GM19397 (cell line): ENCODE measurements around the gene KRT79.
"Not testable (repeated sequence)": the region's sequence is repeated elsewhere in the genome, so short reads cannot be mapped to it uniquely, and the experiment has no call there.

ENCODE experiments used
- ATAC-seq: cut with Tn5 transposase; IDR thresholded peaks from one replicate; pipeline ENCODE4 v1.9.1; 2021; ENCODE audit warnings: mild to moderate bottlenecking, moderate library complexity; ENCODE audit not compliant: unreplicated experiment

KRT79 gene

DNA sequence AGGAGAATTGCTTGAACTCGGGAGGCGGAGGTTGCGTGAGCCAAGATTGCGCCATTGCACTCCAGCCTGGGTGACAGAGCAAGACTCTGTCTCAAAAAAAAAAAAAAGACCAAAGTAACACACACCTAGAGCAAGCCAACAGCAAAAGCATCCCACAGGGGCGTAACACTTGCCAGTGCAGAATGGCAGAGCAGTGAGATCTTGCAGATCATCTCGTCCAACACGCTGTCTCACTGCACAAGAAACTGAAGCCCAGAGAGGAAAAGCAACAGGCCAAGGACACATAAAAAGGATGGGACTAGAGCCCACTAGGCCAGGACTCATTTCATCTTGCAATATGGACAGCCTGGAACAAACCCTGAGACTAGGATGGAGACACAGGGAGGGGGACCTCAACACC lies 27.4 kb upstream of the KRT79 start:
- ATAC-seq: no peak

DNA sequence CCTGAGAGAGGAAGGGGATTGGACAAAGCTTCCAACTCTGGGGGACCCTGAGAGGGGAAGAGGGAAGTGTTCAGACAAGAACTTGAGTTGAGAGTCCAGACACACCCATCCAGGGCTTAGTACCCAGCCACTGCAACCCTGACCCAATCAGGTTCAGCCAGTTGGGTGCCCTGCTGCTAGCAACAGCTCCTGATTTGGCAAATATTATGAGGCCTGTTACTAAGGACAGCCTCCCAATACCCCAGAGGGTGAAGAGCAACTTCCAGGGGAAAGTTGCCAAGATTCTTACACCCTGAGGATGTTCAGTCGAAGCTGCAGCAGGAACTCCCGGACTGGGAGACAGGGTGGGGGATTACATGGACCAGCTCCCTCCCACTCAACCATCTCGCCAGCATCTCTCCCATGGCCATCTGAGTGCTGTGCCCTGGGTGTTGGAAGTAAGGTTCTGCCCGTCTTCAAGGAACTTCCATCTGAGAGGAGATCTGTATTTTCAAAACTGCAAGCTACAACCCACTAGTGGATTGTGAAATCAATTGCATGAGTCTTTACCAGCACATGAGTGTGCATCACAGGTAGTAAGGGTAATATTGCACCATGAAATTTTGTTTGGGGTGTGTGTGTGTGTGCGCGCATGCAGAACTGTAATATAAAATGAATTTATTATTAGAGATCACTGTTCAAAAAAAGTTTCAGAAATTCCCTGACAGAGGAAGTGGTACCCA lies 26.2 kb upstream of the KRT79 start:
- ATAC-seq: no peak

DNA sequence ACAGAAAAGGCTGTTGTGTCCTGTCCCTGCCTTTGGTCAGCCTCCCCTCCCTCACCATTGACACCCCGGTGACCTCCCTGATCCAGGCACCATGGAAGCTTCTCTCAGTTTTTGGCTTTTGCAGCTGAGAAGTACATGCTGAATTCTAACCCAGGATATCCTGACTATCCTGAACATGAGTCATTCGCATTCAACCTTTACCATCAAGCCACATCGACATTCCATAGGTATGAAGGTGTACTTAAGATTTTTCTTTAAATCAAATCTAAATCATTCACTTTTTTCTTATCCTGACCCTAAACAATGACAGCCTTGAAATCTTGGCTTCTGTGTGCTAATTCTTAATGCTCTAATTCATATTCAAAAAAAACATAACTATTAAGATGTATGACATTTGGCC lies 23.4 kb upstream of the KRT79 start:
- ATAC-seq: no peak

DNA sequence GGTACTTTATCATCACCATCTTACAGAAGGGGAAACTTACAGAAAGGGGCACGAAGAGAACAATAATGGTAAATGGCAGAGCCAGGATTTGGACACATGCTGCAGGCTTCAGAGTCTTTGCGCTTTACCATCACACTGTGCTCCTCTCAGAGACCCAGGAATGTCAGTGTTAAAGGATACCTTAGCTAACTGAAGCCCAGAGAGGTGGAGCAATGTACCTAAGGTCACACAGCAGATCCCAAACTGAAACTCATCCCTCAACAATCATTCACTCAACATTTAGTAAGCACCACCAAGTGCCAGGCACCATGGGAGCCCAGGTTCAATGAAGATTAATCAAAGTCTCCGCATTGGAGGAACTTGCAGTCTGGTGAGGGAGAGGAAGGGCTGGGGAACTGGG lies 22.7 kb upstream of the KRT79 start:
- no peak for ATAC-seq

DNA sequence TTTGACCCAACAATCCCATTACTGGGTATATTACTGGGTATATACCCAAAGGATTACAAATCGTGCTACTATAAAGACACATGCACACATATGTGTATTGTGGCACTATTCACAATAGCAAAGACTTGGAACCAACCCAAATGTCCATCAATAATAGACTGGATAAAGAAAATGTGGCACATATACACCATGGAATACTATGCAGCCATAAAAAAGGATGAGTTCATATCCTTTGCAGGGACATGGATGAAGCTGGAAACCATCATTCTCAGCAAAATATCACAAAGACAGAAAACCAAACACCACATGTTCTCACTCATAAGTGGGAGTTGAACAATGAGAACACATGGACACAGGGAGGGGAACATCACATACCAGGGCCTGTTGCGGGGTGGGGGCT lies 22.0 kb upstream of the KRT79 start:
- not testable (repeated sequence) for ATAC-seq

DNA sequence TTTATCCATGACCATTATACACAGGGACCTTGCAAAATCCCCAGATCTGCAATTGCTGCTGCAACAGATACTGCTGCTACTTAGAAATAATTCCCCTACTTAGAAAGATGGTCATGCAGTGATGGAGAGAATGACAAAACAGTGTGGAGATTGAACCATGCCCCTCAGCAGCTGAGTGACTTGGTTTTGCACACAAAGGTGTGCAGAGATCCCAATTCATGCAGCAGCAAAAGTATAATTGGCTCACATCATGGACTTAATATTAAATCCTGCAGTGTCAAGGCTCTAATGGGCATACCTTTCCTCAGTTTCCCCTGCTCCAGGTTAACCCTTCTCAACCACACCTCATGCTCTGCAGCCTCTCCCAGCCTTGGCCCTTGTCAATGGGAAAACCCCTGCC lies 17.7 kb upstream of the KRT79 start:
- ATAC-seq: no peak

DNA sequence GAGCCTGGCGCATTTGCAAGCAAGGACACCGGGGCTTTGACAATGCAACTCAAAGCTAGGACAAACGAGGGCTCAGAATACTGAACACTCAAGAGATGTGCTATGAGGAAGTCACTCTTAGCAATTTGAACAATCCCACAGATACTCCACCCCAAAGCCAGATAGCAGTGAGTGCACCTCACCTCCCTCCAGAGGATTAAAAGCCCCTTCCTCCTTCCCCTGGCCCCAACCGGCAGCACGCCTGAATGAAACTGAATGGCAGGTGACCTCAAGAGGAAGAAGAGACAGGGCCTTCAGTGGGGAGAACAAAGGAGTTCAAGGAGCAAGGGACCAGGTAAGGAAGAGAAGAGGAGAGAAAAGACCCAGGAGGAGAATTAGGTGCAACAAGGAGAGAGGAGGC lies 16.6 kb upstream of the KRT79 start:
- ATAC-seq: no peak

DNA sequence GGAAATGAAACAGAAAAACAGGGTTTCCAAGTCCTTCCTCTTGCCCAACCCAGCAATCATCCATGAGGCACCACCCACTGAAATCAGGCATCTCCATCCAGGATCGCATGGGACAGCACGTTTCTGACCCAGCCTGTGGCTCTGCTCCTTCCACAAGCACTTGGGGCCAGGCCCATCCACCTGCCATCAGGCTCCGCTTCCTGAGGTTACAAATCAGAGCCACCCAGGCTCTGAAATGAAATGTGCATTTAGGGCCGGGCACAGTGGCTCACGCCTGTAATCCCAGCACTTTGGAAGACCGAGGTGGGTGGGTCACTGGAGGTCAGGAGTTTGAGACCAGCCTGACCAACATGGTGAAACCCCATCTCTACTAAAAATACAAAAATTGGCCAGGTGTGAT lies 15.4 kb upstream of the KRT79 start:
- no peak for ATAC-seq

DNA sequence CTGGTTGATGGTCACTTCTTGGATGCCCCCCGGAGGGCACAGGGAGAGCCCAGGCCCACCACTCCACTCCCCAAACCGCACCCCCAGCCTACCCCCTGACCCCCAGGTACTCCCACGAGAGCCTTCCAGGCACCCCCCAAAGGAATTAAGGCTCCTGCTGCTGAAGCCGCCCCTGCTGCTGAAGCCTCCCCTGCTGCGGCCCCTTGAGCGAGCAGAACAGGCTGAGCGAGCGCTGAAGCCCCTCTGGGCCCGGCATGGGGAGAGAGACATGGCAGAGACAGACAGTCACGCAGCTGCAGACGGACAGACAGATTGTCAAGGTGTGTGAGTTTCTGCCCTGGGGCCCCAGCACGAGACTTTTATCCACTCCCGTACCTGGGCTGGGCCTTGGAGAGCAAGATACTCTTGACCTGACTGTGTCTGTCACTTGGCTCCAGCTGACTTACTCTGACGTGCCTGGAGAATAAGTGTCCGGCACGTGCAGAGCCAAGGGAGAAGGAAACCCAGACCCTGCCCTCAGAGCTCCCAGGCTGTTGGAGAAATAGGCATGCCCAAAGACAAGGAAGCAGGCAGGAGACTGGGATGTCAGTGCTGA lies 14.6 kb upstream of the KRT79 start, which contains the start of gene KRT78:
TSS of gene KRT78 (minus strand) at position 334 of the 595 bp plus-strand sequence. CDS start at position 270, 64 bp downstream.
- no peak for ATAC-seq

DNA sequence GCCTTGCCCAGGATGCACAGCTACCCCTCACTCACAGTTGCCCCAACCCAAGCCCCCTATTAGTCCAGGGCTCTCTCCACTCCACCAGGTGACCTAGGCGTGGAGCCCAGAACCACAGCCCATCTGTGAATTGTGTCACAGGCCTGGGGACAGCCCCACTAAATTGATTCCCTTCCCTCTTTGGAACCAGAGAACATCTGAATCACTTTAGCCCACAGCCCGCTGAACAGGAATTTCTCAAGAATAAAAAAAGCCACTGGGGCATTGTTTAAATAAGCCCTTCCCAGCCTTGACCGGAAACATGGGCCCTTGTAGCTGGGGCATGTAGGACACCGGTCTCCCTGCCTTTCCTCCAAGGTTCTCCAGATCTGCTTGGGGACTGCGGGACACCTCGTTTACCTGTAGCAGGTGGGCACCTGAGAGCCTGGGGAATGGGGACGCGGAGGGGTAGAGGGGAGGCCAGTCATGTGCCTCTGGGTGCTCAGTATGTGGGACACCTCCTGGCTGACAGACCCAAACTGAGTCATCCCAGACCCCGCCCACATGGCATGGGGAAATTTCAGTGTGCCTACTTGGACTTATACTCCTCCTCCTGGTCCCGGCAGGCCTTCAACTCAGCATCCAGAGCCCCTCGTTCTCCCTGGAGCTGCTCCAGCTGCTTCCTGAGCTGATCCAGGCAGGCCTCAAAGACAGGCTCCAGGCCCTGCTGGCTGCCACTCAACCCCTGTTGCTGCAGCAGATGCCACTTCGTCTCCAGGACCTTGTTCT lies 13.4 kb upstream of the KRT79 start:
- no peak for ATAC-seq

DNA sequence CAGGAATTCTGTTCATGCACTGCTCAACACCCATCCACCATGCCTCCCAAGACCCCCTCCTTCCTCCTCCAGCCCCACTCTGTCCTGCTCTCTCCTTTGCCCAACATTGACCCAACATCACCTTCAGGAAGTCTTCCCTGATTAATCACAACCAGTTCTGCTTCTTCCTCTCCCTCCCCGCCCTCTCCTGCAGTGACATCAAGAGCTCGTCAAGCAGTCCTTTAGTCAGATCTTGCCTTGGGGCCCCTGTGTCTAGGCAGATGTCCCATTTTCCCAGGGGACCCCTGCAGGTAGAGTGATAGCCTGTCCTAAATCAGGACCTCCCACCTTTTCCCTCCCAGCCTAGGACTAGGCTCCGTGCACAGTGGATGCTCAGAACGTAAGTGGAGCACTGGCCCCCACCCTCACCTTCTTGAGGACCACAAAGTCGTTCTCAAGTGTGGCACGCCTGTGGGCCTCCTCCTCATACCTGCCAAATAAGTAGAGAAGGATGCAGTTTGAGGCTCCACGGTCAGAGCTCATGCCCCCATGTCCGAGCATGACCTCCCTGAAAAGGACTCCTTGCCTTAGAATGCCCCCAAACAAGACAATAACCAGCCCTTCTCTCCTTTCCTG lies 12.4 kb upstream of the KRT79 start:
- ATAC-seq: no peak

DNA sequence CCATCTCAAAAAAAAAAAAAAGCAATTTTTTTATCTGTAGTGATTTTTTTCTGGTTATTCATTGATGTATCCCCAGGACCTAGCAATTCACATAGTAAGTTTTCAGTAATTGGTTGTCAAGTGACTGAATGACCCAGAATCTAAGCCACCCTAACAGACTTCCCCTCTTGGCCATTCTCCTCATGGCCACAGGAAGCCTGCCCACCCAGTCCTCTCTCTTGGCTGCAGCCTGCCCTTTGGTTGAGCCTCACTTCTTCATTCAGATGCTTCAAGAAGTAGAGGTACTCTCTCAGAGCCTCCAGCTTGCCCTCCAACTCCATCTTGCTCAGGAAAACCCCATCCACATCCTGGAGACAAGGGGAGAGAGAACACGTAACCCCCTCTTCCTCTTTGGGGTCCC lies 11.8 kb upstream of the KRT79 start:
- no peak for ATAC-seq

DNA sequence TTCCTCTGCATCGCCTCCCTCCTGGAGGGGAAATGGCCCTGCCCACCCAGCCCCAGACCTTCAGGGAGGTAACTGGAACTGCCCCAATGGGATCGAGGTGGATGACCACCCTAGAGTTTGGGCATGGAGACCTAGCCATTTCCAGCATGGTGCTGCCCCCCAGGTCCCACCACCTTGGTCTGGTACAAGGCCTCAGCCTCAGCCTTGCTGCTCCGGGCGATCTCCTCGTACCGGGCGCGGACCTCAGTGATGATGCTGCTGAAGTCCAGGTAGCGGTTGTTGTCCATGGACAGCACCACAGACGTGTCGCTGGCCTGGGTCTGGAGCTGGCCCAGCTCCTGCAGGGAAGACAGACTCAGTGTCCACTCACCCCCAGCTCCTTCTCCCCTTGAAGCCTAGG lies 10.3 kb upstream of the KRT79 start:
- no peak for ATAC-seq

DNA sequence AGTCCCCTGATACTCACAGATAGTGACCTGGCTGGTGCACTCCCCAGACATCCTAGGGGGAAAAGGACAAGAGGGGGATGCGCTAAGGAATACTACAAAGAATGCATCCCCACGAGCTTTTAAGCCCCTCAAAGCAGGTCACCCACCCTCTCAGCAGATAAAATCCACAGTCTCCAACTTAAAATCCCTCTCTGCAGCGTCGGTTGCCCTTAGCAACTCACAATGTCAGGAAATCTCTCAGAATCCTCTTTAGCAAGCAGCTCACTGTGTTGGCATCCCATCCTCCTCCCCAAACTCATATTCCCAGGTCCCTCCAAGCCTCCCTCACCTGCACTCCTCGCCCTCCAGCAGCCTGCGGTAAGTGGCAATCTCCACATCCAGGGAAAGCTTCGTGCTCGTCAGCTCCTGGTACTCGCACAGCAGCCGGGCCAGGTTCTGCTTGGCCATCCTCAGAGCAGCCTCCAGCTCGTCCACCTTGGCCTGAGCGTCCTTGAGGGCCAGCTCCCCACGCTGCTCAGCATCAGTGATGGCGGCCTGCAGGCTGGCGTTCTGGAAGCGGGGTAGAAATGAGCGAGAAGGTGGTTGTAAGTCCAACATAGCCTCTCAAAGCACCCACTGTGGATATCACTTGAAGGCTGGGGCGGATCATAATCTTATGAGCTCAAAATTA lies 5.5 kb upstream of the KRT79 start:
- no peak for ATAC-seq

DNA sequence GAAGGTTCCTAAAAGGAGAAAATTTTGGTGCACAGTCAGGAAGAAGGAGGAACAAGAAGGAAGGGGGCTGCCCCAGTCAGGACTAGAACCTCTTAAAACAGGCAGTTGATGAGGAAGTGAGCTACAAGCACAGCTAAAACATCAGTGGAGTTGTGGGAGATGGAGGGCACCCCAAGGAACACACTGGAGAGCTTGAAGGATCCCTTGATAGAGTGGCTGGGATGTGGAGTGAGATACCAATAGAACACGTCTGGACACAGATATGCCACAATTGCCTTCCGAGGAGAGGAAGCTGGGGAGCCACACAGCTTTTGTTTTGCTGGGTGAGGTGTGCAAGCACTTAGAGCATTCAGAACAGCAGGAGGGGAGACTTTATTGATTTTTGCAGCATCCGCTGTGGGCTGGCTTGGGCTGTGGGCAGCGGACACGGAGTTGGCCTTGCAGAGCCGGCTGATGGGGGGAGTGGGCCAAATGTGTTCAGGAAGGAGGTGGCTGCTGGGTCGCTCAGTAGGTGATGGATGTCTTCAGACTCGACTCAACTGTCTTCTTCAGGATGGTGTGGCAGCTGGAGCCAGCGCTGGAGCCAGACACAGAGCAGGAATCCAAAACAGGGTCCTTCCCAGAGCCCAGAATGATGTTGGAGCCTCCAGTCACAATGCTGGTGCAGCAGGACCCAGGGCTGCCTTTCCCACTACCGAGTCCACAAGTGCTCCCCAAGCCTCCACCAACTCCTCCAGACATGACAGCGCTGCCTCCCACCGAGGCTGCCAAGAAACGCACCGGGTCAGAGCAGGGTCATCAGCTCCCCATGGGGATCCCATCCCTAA lies 4.7 kb upstream of the KRT79 start:
- ATAC-seq: no peak

DNA sequence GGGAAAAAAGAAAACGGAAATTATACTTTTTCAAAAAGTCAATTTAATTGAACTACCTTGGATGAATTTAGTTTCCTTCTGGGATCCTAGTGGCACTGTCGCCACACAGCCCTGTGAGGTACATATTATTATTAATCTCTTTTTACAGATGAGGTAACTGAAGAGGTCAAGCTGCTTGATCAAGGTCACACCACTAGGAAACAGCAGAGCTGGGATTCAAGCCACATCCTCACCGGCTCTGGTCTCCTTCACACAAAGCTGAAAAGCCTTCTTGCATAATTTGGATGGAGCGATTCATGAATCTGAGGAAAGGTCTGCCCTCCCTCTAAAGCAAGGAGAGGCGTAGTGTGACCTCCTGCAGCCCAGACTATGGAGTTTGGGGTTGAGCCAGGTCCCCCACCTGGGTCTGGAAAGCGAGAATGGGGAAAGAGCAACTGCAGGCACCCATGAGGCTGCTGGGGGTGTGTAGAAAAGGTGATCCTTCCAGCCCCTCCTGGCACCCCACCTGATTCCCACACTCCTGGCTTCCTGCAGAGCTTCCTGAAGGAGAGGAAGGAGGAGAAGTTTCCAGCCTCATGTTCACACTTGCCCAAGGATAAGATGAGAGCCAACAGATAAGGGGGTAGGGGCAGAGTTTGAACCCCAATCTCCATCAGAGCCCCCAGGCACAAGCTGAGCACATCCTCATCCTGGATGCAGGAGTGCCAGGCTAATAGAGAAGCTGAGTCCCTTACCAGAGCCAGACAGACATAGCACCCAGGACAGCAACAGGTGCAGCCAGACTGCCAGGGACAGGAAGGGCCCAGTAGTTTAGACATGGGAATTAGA lies 3.9 kb upstream of the KRT79 start:
- no peak for ATAC-seq

DNA sequence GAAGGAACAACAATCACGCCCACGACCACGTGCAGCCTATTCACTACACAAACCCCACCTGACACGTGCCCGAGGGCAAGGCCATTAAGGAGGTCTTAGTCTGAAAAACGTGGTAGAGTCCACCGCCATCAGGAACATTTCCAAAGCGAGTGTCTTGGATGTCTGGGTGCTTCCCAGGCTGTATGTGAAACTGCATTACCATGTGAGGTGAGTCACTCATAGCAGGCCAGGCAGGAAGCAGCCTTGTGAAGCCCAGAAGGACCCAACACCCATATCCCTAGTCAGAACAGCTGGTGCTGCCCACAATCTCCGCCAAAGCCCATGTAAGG lies 3.3 kb upstream of the KRT79 start:
- ATAC-seq: no peak

DNA sequence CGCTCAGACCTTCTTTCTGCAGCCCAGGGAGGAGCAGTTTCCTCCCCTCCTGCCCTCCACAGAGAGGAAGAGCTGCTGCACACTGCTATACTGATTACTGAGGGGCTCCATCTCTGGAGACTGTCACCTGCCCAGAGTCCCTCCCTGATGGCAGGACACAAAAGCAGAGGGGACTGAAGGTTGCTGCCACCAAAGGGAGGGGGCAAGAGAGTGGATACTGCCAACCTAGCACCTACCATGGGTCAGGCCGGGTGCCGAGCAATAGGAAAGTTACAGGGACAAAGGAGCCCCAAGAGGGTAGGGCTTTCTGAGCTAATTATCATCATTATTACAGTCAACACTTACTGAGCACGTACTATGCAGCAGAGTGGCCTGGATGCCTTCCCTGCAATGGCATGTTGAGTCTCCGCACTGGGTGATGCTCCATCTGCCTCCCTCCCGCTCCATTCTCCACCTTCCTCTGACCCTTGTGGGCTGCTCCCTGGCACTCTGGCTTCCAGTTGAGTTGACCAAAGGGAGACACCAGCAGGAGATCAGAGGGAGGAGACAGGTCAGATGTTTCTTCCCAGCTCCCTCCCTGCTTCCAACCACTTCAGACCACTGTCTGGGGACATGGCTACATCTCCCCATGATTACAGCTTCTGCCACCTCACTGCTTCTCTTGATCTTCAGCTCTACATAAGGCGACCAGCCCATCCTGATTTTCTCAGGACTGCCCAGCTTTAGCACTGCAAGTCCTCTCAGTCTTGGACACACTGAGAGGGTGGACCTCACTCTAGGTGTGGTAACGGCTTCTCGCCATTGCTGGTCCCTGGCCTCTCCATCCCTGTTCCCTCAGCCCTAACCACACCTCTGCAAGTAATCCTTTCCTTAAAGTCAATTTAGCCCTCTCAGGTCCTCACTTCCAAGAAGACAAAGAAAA lies 2.6 kb upstream of the KRT79 start:
- ATAC-seq: no peak
